GM19043 (cell line): ENCODE measurements around the gene OR51G1.

Experiments
- ATAC-seq: cut with Tn5 transposase; IDR thresholded peaks from one replicate; pipeline ENCODE4 v1.9.1; 2021; ENCODE audit warnings: low read depth; ENCODE audit not compliant: unreplicated experiment

The OR51G1 gene

GRCh38 chr11:4881188-4881587 is 43.0 kb downstream of the OR51G1 start:
- no peak for ATAC-seq
